GM21717 (cell line): ENCODE measurements around the gene CXCR5.

Experiments
- ATAC-seq: cut with Tn5 transposase; IDR thresholded peaks from one replicate; pipeline ENCODE4 v1.9.1; 2021; ENCODE audit warnings: mild to moderate bottlenecking, moderate library complexity; ENCODE audit not compliant: unreplicated experiment

Gene CXCR5

GRCh38 chr11:118911880-118912741 lies 28.4 kb downstream of the CXCR5 start:
- ATAC-seq: no peak

DNA sequence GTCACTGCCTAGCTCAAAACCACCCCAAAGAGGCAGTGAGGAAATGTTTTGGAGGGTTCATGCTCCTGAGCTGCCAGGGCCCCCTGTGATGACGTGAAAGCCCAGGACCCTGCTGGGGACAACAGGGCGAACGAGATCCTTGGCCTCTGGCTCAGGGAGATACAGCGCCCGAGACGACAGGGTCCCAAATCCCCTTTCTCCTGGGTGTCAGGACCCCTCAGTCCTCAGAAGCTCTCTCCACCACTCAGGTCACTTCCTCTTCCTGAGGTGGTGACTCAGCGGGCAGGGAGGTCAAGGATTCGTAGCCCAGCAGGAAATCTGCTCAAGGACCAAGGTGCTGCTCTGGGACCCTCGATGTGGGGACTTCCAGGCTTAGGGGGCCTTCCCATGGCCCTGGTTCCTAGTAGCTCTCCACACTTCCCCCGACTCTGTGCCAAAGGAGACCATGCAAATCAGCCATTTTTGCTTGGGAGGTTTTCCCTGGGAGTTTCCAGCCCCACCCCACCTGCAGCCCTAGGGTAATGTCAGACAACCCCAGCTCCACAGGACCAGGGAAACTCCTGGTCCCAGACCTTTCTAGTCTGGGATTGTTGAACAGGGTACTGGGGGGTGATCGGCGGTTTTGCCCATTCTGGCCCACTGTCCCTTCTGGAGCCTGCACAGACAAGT lies 29.2 kb downstream of the CXCR5 start:
- no peak for ATAC-seq

GRCh38 chr11:118913411-118914125 lies 29.9 kb downstream of the CXCR5 start:
- ATAC-seq: no peak

DNA sequence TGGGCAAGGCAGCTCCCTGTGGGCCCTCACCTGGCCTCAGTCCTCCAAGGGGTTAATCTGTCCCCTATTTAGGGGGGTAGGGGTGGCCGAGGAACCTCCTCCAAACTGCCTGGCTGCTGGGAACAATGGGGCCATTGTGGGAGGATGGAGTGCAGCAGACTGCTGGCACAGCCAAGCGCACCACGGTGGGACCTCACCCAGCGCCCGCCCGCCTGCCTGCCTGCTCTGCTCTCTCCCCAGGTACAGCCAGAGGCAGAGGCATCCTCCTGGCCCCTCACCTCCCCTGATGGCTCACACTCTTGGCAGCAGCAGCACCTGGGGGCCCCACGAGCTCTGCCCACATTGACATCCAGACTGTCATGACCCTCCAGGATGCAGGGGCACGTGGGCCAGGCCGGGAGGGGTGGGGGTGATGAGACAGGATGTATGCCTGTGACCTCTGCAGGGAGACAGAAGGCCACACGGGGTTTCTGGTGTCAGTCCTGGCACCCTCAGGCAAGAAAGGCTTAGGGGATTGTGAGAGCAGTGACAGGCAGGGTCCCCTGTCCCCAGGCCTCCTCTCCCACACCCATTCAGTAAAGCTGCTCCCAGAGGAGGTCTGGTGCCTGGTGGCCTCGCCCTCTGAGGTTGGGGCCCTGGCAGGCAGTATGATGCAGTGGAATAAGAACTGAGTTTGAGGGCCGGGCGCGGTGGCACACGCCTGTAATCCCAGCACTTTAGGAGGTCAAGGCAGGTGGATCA lies 30.7 kb downstream of the CXCR5 start:
- ATAC-seq: no peak

DNA sequence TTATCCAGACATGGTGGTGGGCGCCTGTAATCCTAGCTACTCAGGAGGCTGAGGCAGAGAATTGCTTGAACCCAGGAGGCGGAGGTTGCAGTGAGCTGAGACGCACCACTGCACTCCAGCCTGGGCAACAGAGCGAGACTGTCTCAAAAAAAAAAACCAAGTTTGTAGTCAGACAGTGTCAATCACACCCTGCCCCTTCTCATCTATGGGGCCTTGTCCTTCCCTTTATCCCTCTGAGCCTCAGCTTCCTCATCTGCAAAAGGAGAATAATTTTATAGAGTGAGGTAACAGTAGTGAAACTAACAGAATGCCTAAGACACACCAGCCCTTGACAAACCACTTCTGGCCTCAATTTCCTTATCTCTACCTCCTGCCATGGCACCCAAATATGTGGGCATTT lies 31.3 kb downstream of the CXCR5 start:
- no peak for ATAC-seq

GRCh38 chr11:118915396-118915795 lies 31.7 kb downstream of the CXCR5 start:
- no peak for ATAC-seq

GRCh38 chr11:118915941-118916841 lies 32.5 kb downstream of the CXCR5 start:
- no peak for ATAC-seq

DNA sequence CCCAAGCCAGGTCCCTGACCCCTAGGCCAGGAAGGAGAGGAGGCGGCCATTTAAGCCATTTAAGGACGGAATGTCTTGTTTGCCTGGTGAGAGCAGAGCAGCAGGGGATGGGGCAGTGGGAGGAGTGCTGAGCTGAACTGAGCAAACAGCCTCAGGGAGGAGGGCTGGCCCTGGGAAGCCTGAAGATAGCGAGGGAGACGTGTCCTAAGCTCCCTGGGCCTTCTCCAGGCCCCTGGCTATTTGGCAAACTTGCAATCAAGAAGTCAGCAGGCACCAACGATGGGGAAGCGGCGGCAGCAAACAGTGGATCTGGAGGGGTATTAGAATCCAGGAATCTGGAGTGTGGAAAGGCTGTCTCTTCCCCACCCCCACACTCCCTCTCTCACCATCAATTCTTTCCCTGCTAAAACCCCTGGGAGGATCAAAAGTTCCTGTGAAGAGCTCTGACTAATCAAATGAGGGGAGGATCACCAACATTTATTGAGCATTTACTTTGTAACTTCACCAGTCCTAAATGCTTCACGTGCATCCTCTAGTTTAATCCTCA lies 33.2 kb downstream of the CXCR5 start:
- ATAC-seq: no peak

GRCh38 chr11:118917481-118918127 lies 33.9 kb downstream of the CXCR5 start:
- ATAC-seq: no peak

- no peak for ATAC-seq
These were observed 34.5 kb downstream of the CXCR5 start for GRCh38 chr11:118918128-118918685.

- ATAC-seq: no peak
These were observed 35.1 kb downstream of the CXCR5 start for GRCh38 chr11:118918686-118919280.

GRCh38 chr11:118921121-118921928 lies 37.6 kb downstream of the CXCR5 start:
- ATAC-seq: no peak

DNA sequence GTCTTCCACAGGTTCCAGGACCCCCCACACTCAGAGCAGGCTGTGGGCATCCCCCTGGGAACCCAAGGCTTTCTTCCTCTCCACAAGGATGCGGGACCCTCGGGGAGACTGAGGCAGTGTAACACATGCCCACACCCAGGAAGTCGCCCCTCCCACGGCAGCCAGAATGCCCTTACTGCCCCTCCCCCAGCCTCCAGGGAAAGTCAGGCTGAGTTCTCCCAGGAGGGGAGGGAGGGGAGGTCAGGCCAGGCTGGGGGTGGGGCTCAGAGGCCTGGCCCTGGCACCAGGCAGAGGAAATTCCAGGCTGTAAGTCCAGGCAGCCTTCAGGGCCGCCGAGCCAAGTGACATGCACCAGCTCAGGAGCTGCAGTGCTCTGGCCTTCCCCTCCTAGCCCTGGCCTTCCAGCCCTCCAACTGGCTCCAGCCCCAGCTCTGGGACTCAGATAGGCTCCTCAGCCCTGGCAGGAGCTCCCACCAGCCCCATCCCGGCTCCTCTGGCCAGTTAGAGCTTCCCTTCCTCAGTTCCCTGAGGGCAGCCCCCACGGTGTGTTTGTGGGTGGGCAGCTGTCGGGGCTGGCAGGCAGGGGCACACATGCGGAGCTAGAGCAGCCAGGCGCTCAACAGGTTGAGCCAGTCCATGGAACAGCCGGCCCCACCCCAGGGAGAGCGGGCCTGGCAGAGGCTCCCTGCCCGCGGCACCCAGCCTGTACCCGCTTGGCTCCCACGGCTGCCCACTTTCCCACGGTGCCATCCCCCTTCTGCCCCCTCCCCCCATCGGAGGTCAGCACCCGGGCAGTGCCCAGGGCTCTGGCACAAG lies 38.4 kb downstream of the CXCR5 start:
- ATAC-seq: no peak

- no peak for ATAC-seq
These were observed 39.3 kb downstream of the CXCR5 start for GRCh38 chr11:118922745-118923627.

DNA sequence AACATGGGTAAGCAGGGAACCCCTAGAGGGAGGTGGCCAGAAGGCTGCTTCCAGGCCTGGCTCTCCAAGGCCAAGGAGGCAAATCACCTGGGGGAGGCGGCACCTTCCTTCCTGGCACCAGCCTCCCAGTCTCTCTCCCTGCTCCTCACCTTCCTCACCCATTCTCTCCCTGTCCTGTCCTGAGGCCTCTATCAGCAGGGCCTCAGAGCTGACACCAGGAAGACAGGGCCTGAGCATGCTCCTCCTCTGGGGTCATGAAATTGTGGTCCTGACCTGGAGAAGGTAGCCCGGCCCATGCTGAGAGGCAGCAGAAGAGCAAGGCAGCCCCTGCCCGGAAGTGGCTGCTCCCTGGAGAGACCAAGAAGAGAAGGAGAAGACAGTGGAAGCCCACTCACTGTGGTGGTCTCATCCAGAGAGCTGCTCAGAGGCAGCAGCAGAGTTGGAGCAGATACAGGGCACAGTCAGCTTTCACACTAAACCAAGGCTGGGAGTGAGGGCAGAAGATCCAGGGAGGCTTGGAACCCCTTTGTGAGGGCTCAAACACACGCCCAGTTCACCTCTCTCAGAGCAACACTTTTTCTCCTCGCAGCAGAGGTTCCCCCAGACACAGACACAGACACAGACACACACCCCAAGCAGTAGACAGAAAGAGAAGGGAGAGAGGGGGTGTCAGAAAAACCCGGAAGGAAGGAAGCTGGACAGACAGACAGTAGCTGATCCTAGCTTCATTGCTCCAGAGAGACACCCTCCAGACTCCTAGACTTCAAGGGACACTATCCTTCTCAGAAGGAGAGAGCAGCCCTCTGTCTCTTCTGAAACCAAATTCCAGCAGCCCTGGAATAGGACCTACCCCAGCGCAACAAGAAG lies 40.3 kb downstream of the CXCR5 start:
- ATAC-seq: no peak
